DND-41 (cell line): Measurements from ENCODE around the gene FOXI3.

Source experiments
- CTCF ChIP-seq: IDR thresholded peaks from 2 replicates; pipeline ENCODE4 v1.5.1; 2012; ENCODE audit warnings: borderline replicate concordance, low read length, moderate library complexity, mild to moderate bottlenecking; ENCODE audit not compliant: poor library complexity, severe bottlenecking; ENCODE audit errors: extremely low read depth
- EZH2 ChIP-seq: IDR thresholded peaks from 3 replicates; pipeline ENCODE4 v1.6.1; 2012; ENCODE audit warnings: borderline replicate concordance, low read depth, mild to moderate bottlenecking, moderate library complexity, low read length, inconsistent platforms; ENCODE audit not compliant: severe bottlenecking

GRCh38 chr2:88448248-88448647, 4.2 kb downstream of the FOXI3 start:
- TF ChIP-seq CTCF (no peak), EZH2 (no peak)
